Loucy (cell line): Measurements from ENCODE around the gene SLC23A2.

ENCODE experiments used
- EZH2phosphoT487 ChIP-seq: fragments of 200-600 bp; IDR thresholded peaks from 2 replicates; pipeline ENCODE4 v1.6.1; 2018; ENCODE audit warnings: antibody characterized with exemption, mild to moderate bottlenecking, moderate library complexity, borderline replicate concordance
- TF ChIP-seq, protein P1 (sequence below): fragments of 200-600 bp; sonication (generic); conservative IDR thresholded peaks from 2 replicates; pipeline ENCODE4 v1.5.1; 2014; ENCODE audit warnings: mild to moderate bottlenecking, antibody characterized with exemption, low read length

DNA sequence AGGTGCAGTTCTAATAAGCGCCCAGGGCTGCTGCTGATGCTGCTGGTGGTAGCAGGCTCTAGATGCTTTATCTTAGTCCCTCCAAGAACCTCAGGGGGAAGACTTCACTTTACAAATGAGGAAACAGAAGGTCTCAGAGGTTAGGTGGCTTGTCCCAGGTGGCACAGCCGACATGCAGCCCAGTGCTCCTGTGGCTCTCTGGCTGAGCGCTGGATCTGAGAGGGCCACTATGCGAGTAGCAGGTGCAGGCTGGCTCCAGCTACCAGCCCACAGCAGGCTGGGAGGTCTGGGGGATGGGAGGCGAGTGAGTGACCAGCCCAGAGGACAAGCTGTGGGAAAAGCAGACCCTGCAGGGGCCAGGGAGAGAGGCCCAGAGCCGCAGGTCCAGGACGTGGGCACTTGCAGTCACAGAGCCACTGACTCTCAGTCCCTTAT is 188.7 kb downstream of the SLC23A2 start:
- TF ChIP-seq, protein P1, sequence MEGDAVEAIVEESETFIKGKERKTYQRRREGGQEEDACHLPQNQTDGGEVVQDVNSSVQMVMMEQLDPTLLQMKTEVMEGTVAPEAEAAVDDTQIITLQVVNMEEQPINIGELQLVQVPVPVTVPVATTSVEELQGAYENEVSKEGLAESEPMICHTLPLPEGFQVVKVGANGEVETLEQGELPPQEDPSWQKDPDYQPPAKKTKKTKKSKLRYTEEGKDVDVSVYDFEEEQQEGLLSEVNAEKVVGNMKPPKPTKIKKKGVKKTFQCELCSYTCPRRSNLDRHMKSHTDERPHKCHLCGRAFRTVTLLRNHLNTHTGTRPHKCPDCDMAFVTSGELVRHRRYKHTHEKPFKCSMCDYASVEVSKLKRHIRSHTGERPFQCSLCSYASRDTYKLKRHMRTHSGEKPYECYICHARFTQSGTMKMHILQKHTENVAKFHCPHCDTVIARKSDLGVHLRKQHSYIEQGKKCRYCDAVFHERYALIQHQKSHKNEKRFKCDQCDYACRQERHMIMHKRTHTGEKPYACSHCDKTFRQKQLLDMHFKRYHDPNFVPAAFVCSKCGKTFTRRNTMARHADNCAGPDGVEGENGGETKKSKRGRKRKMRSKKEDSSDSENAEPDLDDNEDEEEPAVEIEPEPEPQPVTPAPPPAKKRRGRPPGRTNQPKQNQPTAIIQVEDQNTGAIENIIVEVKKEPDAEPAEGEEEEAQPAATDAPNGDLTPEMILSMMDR = no peak
- TF ChIP-seq EZH2phosphoT487 = no peak
